ENCODE data around the gene ARFGEF3.
A peak's percentile ranks its signal among the peaks of the same experiment; 100 is the strongest.

The ARFGEF3 gene

GRCh38 chr6:138241381-138241780 lies 79.6 kb downstream of the ARFGEF3 start:
- TF ChIP-seq CTCF (IDR thresholded peaks at IDR 0.05) (no peak), ZFX (IDR thresholded peaks at IDR 0.05; ENCODE audit: borderline replicate concordance) (no peak)
- peak overlapping the region; percentile 100 for H3K27ac ChIP-seq

DNA sequence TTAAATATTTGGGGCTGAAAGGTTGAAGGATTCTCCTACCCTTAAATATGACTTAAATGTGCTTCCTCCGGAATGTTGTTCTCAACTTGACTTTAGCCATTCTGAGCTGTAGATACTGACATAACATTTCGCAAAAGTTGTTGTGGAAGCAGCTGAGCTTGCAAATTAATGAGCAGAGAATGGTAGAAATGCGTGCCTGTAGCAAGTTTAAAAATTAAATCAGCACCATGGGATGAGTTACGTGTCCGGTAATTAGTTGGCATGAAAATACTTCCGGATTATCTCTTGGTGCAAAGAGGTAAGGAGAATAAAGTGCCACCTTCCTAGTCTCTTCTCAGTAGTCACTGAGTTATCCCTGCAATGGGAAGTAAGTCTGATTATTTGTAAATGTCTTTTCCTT lies 80.2 kb downstream of the ARFGEF3 start:
- TF ChIP-seq ZFX (IDR thresholded peaks at IDR 0.05; ENCODE audit: borderline replicate concordance) (no peak), CTCF (IDR thresholded peaks at IDR 0.05) (no peak)

GRCh38 chr6:138242987-138243592 lies 81.4 kb downstream of the ARFGEF3 start:
- H3K27ac ChIP-seq = peak overlapping the region; percentile 100
- TF ChIP-seq CTCF (IDR thresholded peaks at IDR 0.05) = no peak

More for the DNA sequence above, 80.2 kb downstream of the ARFGEF3 start:
- peak overlapping the region; percentile 100 for H3K27ac ChIP-seq

- TF ChIP-seq ZFX (IDR thresholded peaks at IDR 0.05; ENCODE audit: borderline replicate concordance) = no peak
- TF ChIP-seq CTCF (IDR thresholded peaks at IDR 0.05) = no peak
- peak overlapping the region; percentile 37 for H3K27ac ChIP-seq
Measured at GRCh38 chr6:138245751-138246150, 84.0 kb downstream of the ARFGEF3 start.

- TF ChIP-seq ZFX (IDR thresholded peaks at IDR 0.05; ENCODE audit: borderline replicate concordance) (no peak), CTCF (IDR thresholded peaks at IDR 0.05) (no peak)
- H3K27ac ChIP-seq = peak overlapping the region; percentile 37; the same call in 1 of the 2 replicates
Measured at GRCh38 chr6:138246650-138247440, 85.1 kb downstream of the ARFGEF3 start.

DNA sequence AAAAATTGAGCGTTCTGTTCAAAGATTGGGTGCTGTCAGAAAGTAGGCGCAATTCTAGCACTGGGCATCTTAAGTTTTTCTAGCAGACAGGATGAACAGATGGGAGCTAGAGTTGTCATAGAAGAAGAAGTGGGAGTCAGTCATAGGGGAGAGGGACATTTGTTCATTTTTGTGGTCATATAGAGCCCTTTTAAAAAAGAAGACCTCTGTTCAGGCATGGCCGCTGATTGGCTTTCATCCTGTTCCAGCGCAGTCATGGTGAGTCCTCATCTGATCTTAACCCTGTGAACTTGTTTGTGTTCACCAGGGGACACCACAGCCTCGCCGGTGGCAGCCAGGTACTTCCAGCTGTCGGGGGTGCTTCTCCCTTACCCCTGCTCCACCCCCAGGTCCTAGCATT lies 86.3 kb downstream of the ARFGEF3 start:
- TF ChIP-seq CTCF (IDR thresholded peaks at IDR 0.05) (no peak), ZFX (IDR thresholded peaks at IDR 0.05; ENCODE audit: borderline replicate concordance) (no peak)
- H3K27ac ChIP-seq = peak overlapping the region; percentile 46

GRCh38 chr6:138248878-138249277 lies 87.1 kb downstream of the ARFGEF3 start:
- TF ChIP-seq CTCF (IDR thresholded peaks at IDR 0.05) (no peak), ZFX (IDR thresholded peaks at IDR 0.05; ENCODE audit: borderline replicate concordance) (no peak)
- H3K27ac ChIP-seq = peak overlapping the region; percentile 46

Measured in 22Rv1 (cell line).